Upper lobe of right lung (tissue), 1 donor: Measurements from ENCODE around the gene CDCP2. TPM values are rescaled to one million over a fixed set of nuclear protein-coding genes. Genes with fewer than 3 reads are reported as not detected.

Experiments
- ATAC-seq: fragments of 200-7000 bp; cut with Tn5 transposase; one replicate; pipeline ENCODE4 v1.9.1; 2020; ENCODE audit warnings: mild to moderate bottlenecking, moderate library complexity
- DNase-seq: peaks from one replicate; pipeline ENCODE4 v3.0.0-alpha.2; 2020
- H3K27ac ChIP-seq: fragments of 200-600 bp; one replicate; pipeline ENCODE4 v1.8.0; 2022
- H3K27me3 ChIP-seq: fragments of 200-600 bp; one replicate; pipeline ENCODE4 v1.8.0; 2022; ENCODE audit warnings: mild to moderate bottlenecking
- H3K36me3 ChIP-seq: fragments of 200-600 bp; one replicate; pipeline ENCODE4 v1.8.0; 2022
- H3K4me1 ChIP-seq: fragments of 200-600 bp; one replicate; pipeline ENCODE4 v1.8.0; 2022
- H3K4me3 ChIP-seq: fragments of 200-600 bp; one replicate; pipeline ENCODE4 v1.8.0; 2022; ENCODE audit warnings: mild to moderate bottlenecking
- H3K9me3 ChIP-seq: fragments of 200-600 bp; one replicate; pipeline ENCODE4 v1.8.0; 2022
- CTCF ChIP-seq: fragments of 200-600 bp; IDR thresholded peaks from one replicate; pipeline ENCODE4 v1.8.0; 2022; ENCODE audit warnings: antibody characterized with exemption
- intact Hi-C: fragments of 100-400 bp; cut with DNase I; formaldehyde crosslinking; loops from one replicate; pipeline ENCODE4 v1.11.0; 2022
- total RNA-seq: library from RNA; stranded (reverse); fragmentation: NEBNext Ultra II Directional; extraction: Animal tissue kit (Norgen Biotek cat#: 25700); gene quantifications from one replicate; pipeline ENCODE4 v1.2.1, GENCODE V29; 2021
- donor health status: DM: no; HTN: yes; CAD: no; lungs with severe emphysema.

Gene CDCP2
- total RNA-seq, 1 donor from 2014 or later: 0.35 TPM

- Histone ChIP-seq H3K27me3 (no peaks in the 10 kb centered on the region), H3K36me3 (peaks cover 48% of the 10 kb centered on the region), H3K4me1 (no peaks in the 10 kb centered on the region), H3K9me3 (no peaks in the 10 kb centered on the region), H3K4me3 (no peak overlapping the region), H3K27ac (no peak overlapping the region)
- intact Hi-C loops: no loop called here
- DNase-seq (no peak), ATAC-seq (no peak)
- TF ChIP-seq CTCF: no peak
These were observed 38.7 kb upstream of the CDCP2 start for GRCh38 chr1:54191525-54191924.

- peaks cover 42% of the 10 kb centered on the region for H3K36me3 ChIP-seq
- no peak for TF ChIP-seq CTCF
- H3K4me3 ChIP-seq: no peak overlapping the region
- H3K4me1 ChIP-seq: no peaks in the 10 kb centered on the region
- DNase-seq (no peak), ATAC-seq (no peak)
- no peak overlapping the region for H3K27ac ChIP-seq
- H3K27me3 ChIP-seq: no peaks in the 10 kb centered on the region
- intact Hi-C loops: no loop called here
- no peaks in the 10 kb centered on the region for H3K9me3 ChIP-seq
These were observed 37.7 kb upstream of the CDCP2 start for GRCh38 chr1:54190526-54190925.

- ATAC-seq: no peak
- Histone ChIP-seq H3K27me3 (no peaks in the 10 kb centered on the region), H3K9me3 (no peaks in the 10 kb centered on the region), H3K4me1 (no peaks in the 10 kb centered on the region), H3K27ac (no peak overlapping the region), H3K4me3 (no peak overlapping the region), H3K36me3 (peaks cover 28% of the 10 kb centered on the region)
- TF ChIP-seq CTCF: no peak
- no peak for DNase-seq
- intact Hi-C loops: no loop called here
These were observed 35.5 kb upstream of the CDCP2 start for GRCh38 chr1:54188291-54188690.

GRCh38 chr1:54186056-54186455, 33.3 kb upstream of the CDCP2 start:
- TF ChIP-seq CTCF: no peak
- intact Hi-C loops: no loop called here
- peaks cover 9% of the 10 kb centered on the region for H3K36me3 ChIP-seq
- no peak for DNase-seq
- H3K27ac ChIP-seq: no peak overlapping the region
- H3K4me3 ChIP-seq: no peak overlapping the region
- no peak for ATAC-seq
- H3K4me1 ChIP-seq: no peaks in the 10 kb centered on the region
- H3K9me3 ChIP-seq: no peaks in the 10 kb centered on the region
- H3K27me3 ChIP-seq: no peaks in the 10 kb centered on the region

DNA sequence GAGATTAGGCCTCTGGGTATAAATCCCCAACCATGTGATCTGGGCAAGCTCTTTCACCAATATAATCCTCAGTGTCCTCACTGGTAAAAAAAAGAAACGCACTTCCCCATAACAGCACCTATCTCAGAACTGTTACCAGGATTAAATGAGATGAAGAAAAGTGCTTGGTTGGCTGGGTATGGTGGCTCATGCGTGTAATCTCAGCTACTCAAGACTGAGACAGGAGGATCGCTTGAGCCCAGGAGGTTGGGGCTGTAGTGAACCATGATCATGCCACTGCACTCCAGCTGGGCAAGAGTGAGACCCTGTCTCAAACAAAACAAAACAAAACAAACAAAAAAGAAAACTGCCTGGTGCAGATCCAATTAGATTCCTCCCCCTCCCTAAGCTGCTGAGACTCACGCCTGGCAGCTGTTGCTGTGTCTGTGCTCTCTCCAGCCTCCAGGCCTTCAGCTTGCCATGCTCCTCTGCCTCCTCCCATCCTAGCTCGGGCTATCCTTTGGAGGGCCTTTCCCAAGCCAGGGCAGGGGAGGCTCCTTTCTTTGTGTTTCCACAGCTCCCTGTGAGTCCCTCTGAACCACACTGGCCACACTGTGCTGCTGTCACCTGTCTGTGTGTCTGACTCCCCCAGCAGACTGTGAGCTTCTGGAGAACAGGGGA, 28.0 kb upstream of the CDCP2 start:
- intact Hi-C loops: no loop called here
- Histone ChIP-seq H3K27me3 (no peaks in the 10 kb centered on the region), H3K4me3 (no peak overlapping the region), H3K36me3 (no peaks in the 10 kb centered on the region), H3K4me1 (no peaks in the 10 kb centered on the region), H3K9me3 (no peaks in the 10 kb centered on the region), H3K27ac (no peak overlapping the region)
- DNase-seq (no peak), ATAC-seq (no peak)
- TF ChIP-seq CTCF: no peak
